Measurements from ENCODE around the gene LRRN3.

Gene LRRN3

GRCh38 chr7:111173528-111173927 lies 82.6 kb downstream of the LRRN3 start:
- DNase-seq = no peak

- DNase-seq = no peak
These were observed 83.1 kb downstream of the LRRN3 start for GRCh38 chr7:111173990-111174389.

DNA sequence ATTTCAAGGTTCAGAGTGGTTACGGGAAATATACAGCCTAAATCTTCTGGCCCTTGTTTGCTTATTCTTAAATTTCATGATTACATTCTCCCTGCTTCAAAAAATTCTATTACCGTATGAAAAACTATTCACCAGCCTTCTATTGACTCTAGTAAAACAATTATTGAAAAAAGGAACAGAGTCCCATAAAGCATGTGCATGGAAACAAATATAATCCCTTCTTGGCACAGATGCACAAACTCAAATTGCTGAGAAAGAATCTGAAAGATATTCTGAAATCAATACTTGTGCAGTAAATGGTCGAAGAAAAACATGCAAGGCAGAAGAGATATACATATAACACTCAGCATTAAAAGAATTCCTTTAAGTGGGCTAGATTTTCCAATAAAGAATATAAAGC lies 83.6 kb downstream of the LRRN3 start:
- DNase-seq = peak; percentile 15
